Transverse colon (tissue), 4 donors: ENCODE data around the gene PPM1F. TPM values are rescaled to one million over a fixed set of nuclear protein-coding genes. Genes with fewer than 3 reads are reported as not detected.

Source experiments
- DNase-seq: peaks from one replicate; pipeline ENCODE4 v3.0.0-alpha.2; 2019
- H3K27ac ChIP-seq, 4 donors: fragments of 200-600 bp; sonication (generic); 2 replicates each; pipeline ENCODE4 v1.5.1; 2016 to 2018; ENCODE audit warnings: inconsistent platforms in 4 of 4
- H3K27me3 ChIP-seq: fragments of 200-600 bp; sonication (generic); 2 replicates; pipeline ENCODE4 v1.5.1; 2017; ENCODE audit warnings: inconsistent platforms
- H3K36me3 ChIP-seq, 4 donors: fragments of 200-600 bp; sonication (generic); 2 replicates each; pipeline ENCODE4 v1.5.1; 2017 to 2019; ENCODE audit warnings: inconsistent platforms in 4 of 4
- H3K4me1 ChIP-seq, 4 donors: fragments of 200-600 bp; sonication (generic); 2 replicates each; pipeline ENCODE4 v1.5.1; 2017 to 2020; ENCODE audit warnings: inconsistent platforms in 4 of 4
- H3K4me3 ChIP-seq, 4 donors: fragments of 200-600 bp; sonication (generic); 1 replicate in 1 of 4; 2 replicates in 3 of 4; pipeline versions ENCODE4 v1.5.1 to v1.6.1; 2017 to 2019; ENCODE audit warnings: inconsistent platforms in 4 of 4
- H3K9me3 ChIP-seq, 2 donors: fragments of 200-600 bp; sonication (generic); 2 replicates each; pipeline ENCODE4 v1.5.1; 2017 to 2019; ENCODE audit warnings: inconsistent platforms in 2 of 2
- CTCF ChIP-seq, 5 experiments: fragments of 200-600 bp in 3 of 5; fragments of 450-650 bp in 2 of 5; sonication (generic) in 3 of 5; IDR thresholded peaks; 1 replicate in 2 of 5; 2 replicates in 3 of 5; pipeline ENCODE4 v1.5.1; 2016 to 2017; ENCODE audit warnings: antibody characterized with exemption in 5 of 5, inconsistent platforms in 3 of 5, mild to moderate bottlenecking in 2 of 5, moderate library complexity in 1 of 5
- EP300 ChIP-seq: sonication (generic); formaldehyde crosslinking; IDR thresholded peaks from one replicate; pipeline ENCODE4 v1.6.1; 2017; ENCODE audit warnings: antibody characterized with exemption, low read depth
- POLR2A ChIP-seq: fragments of 450-650 bp; IDR thresholded peaks from one replicate; pipeline ENCODE4 v1.6.1; 2016; ENCODE audit warnings: antibody characterized with exemption, mild to moderate bottlenecking, moderate library complexity
- POLR2AphosphoS5 ChIP-seq, 3 donors: sonication (generic); formaldehyde crosslinking; IDR thresholded peaks; one replicate each; pipeline ENCODE4 v1.6.1; 2016; ENCODE audit warnings: antibody characterized with exemption in 3 of 3
- WGBS, 2 donors: methylation state at CpG; one replicate each; pipeline ENCODE4 v1.1.5; 2018; ENCODE audit warnings: low coverage in 1 of 2; 5-methylcytosine and 5-hydroxymethylcytosine counted together
- in situ Hi-C, 4 donors: fragments of 200-750 bp; cut with MboI; loops; one replicate each; pipeline versions ENCODE4 v1.15.0 to v1.15.1; 2017; ENCODE audit warnings: low sequenced_read_pairs in 3 of 4, low pct_ligation_motif_present in 1 of 4, low pct_unique_long_range_greater_than_20kb in 1 of 4
- intact Hi-C: fragments of 100-400 bp; cut with DNase I; formaldehyde crosslinking; loops from one replicate; pipeline ENCODE4 v1.15.1; 2023; ENCODE audit warnings: low total_unique reads
- total RNA-seq, 4 donors: library from RNA; depleted of rRNA; stranded (reverse); fragments of >200 nt; gene quantifications; one replicate each; pipeline ENCODE4 v1.1.0, GENCODE V29; 2016

The PPM1F gene
- total RNA-seq, 4 donors from 2014 or later: 11.2 to 18.7 (median 14.9) TPM

GRCh38 chr22:21936151-21936775, 16.4 kb downstream of the PPM1F start:
- Histone ChIP-seq H3K9me3 (no peaks in the 10 kb centered on the region), H3K4me3 (no peak overlapping the region), H3K27ac (peak overlapping the region; percentile 91 to 97 (median 94)), H3K4me1 (peaks cover 19 to 38% (median 24%) of the 10 kb centered on the region in 4 donors), H3K27me3 (no peaks in the 10 kb centered on the region), H3K36me3 (peaks cover 0 to 14% (median 4%) of the 10 kb centered on the region in 4 donors)
- TF ChIP-seq POLR2AphosphoS5 (IDR thresholded peaks at IDR 0.05) (no peak), EP300 (no peak), POLR2A (no peak), CTCF (IDR thresholded peaks at IDR 0.05) (no peak)
- intact Hi-C loops: no loop called here
- DNase-seq: peak; percentile 33
- in situ Hi-C loops: loop anchor here in 3 of 4 donors (5.0 to 25.0 kb wide), 2 partner anchors 224 kb away; no protein-coding TSS in a partner anchor
- WGBS, 2 donors: 81 to 91% methylated on average over 8 to 15 of the region's 15 CpGs

DNA sequence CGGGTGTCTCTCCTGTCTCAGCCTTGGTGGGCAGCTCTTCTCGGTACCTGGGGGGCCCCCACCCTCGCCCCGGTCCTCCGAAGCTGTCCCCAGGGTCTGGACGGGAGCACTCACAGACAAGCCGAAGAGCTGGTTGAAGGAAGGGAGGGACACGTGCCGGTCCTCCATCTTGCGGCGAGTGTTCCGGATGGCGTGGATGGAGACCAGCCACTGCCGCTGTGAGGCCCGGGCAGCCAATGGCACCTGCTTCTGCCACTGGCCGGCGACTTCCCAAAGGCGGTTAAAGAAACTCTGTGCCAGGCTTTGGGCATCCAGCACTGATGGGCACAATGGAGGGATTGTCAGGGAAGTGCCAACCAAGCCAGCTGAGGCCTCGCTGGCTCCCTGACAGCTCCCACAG, 18.7 kb downstream of the PPM1F start:
- no peak overlapping the region for H3K4me3 ChIP-seq
- peaks cover 0 to 24% (median 10%) of the 10 kb centered on the region in 4 donors for H3K36me3 ChIP-seq
- H3K27ac ChIP-seq: no peak overlapping the region
- H3K9me3 ChIP-seq: no peaks in the 10 kb centered on the region
- peaks cover 17 to 26% (median 18%) of the 10 kb centered on the region in 4 donors for H3K4me1 ChIP-seq
- 89% methylated on average over 19 of the region's 19 CpGs; no CpG with 5 or more reads in 1 of the 2 donors for WGBS, 2 donors
- no peaks in the 10 kb centered on the region for H3K27me3 ChIP-seq
- no peak for DNase-seq
- intact Hi-C loops: no loop called here
- TF ChIP-seq EP300: no peak
- TF ChIP-seq CTCF (IDR thresholded peaks at IDR 0.05): no peak
- TF ChIP-seq POLR2AphosphoS5 (IDR thresholded peaks at IDR 0.05): no peak
- no peak for TF ChIP-seq POLR2A
- in situ Hi-C loops: loop anchor here in 1 of 4 donors (25.0 kb wide), 1 partner anchor 222 kb away; no protein-coding TSS in a partner anchor

GRCh38 chr22:21933413-21933812, 19.2 kb downstream of the PPM1F start:
- WGBS, 2 donors: 94 to 100% methylated on average over 1 to 22 of the region's 23 CpGs
- H3K27ac ChIP-seq: no peak overlapping the region
- intact Hi-C loops: no loop called here
- no peaks in the 10 kb centered on the region for H3K9me3 ChIP-seq
- no peak for DNase-seq
- H3K36me3 ChIP-seq: peaks cover 0 to 24% (median 10%) of the 10 kb centered on the region in 4 donors
- H3K4me1 ChIP-seq: peaks cover 13 to 21% (median 15%) of the 10 kb centered on the region in 4 donors
- in situ Hi-C loops: loop anchor here in 1 of 4 donors (25.0 kb wide), 1 partner anchor 221 kb away; no protein-coding TSS in a partner anchor
- TF ChIP-seq POLR2A (no peak), POLR2AphosphoS5 (IDR thresholded peaks at IDR 0.05) (no peak), CTCF (IDR thresholded peaks at IDR 0.05) (no peak), EP300 (no peak)
- no peak overlapping the region for H3K4me3 ChIP-seq
- no peaks in the 10 kb centered on the region for H3K27me3 ChIP-seq

- no peak overlapping the region for H3K4me3 ChIP-seq
- H3K27me3 ChIP-seq: no peaks in the 10 kb centered on the region
- peaks cover 0 to 24% (median 10%) of the 10 kb centered on the region in 4 donors for H3K36me3 ChIP-seq
- WGBS, 2 donors: 90% methylated on average over 3 of the region's 3 CpGs; no CpG with 5 or more reads in 1 of the 2 donors
- in situ Hi-C loops (loop anchor here in 1 of 4 donors (25.0 kb wide), 1 partner anchor 220 kb away; no protein-coding TSS in a partner anchor), intact Hi-C loops (no loop called here)
- TF ChIP-seq CTCF (IDR thresholded peaks at IDR 0.05): no peak
- no peak for TF ChIP-seq POLR2A
- no peak for TF ChIP-seq POLR2AphosphoS5 (IDR thresholded peaks at IDR 0.05)
- no peak for TF ChIP-seq EP300
- no peak overlapping the region for H3K27ac ChIP-seq
- H3K4me1 ChIP-seq: peaks cover 7 to 15% (median 10%) of the 10 kb centered on the region in 4 donors
- no peak for DNase-seq
- H3K9me3 ChIP-seq: no peaks in the 10 kb centered on the region
These were observed 20.3 kb downstream of the PPM1F start for GRCh38 chr22:21932347-21932746.
